Activated CD4-positive, alpha-beta T cell treated with anti-CD3 and anti-CD28 coated beads for 4 hours (primary cell): ENCODE data around the gene RUNX2.

Experiments
- DNase-seq, 2 donors: peaks; one replicate each; pipeline ENCODE4 v3.0.0-alpha.2; 2020

Gene RUNX2

GRCh38 chr6:45597424-45597823 lies 269.3 kb downstream of the RUNX2 start:
- DNase-seq = no peak

- no peak for DNase-seq
Measured at GRCh38 chr6:45599053-45599452, 270.9 kb downstream of the RUNX2 start.

- DNase-seq = no peak
Measured at GRCh38 chr6:45605971-45606370, 277.8 kb downstream of the RUNX2 start.

GRCh38 chr6:45606831-45607400 lies 278.8 kb downstream of the RUNX2 start:
- no peak for DNase-seq

GRCh38 chr6:45607798-45608197 lies 279.7 kb downstream of the RUNX2 start:
- DNase-seq = no peak

GRCh38 chr6:45608252-45608913 lies 280.3 kb downstream of the RUNX2 start:
- no peak for DNase-seq

GRCh38 chr6:45609141-45609638 lies 281.1 kb downstream of the RUNX2 start:
- DNase-seq = no peak

GRCh38 chr6:45610374-45610773 lies 282.2 kb downstream of the RUNX2 start:
- DNase-seq = no peak

- no peak for DNase-seq
Measured at GRCh38 chr6:45610832-45611231, 282.7 kb downstream of the RUNX2 start.

GRCh38 chr6:45611491-45611890 lies 283.4 kb downstream of the RUNX2 start:
- DNase-seq = no peak

- no peak for DNase-seq
Measured at GRCh38 chr6:45613656-45614055, 285.5 kb downstream of the RUNX2 start.

GRCh38 chr6:45614488-45615285 lies 286.6 kb downstream of the RUNX2 start:
- DNase-seq = no peak

- DNase-seq = no peak
Measured at GRCh38 chr6:45616209-45616608, 288.1 kb downstream of the RUNX2 start.

- DNase-seq = no peak
Measured at GRCh38 chr6:45617441-45617840, 289.3 kb downstream of the RUNX2 start.

- DNase-seq = no peak
Measured at GRCh38 chr6:45618259-45618658, 290.1 kb downstream of the RUNX2 start.

- DNase-seq = no peak
Measured at GRCh38 chr6:45619211-45619760, 291.2 kb downstream of the RUNX2 start.

GRCh38 chr6:45619994-45620471 lies 291.9 kb downstream of the RUNX2 start:
- no peak for DNase-seq

GRCh38 chr6:45624228-45624627 lies 296.1 kb downstream of the RUNX2 start:
- DNase-seq = no peak

- no peak for DNase-seq
Measured at GRCh38 chr6:45625191-45625664, 297.1 kb downstream of the RUNX2 start.

GRCh38 chr6:45626087-45626891 lies 298.2 kb downstream of the RUNX2 start:
- DNase-seq = no peak

- DNase-seq = no peak
Measured at GRCh38 chr6:45630314-45630713, 302.2 kb downstream of the RUNX2 start.

GRCh38 chr6:45630801-45631200 lies 302.7 kb downstream of the RUNX2 start:
- no peak for DNase-seq
